ENCODE data around the gene RNASE1. TPM values are rescaled to one million over a fixed set of nuclear protein-coding genes. Genes with fewer than 3 reads are reported as not detected.

The RNASE1 gene
- total and polyA plus RNA-seq, 11 donors, result 127 to 654 (median 242) TPM

DNA sequence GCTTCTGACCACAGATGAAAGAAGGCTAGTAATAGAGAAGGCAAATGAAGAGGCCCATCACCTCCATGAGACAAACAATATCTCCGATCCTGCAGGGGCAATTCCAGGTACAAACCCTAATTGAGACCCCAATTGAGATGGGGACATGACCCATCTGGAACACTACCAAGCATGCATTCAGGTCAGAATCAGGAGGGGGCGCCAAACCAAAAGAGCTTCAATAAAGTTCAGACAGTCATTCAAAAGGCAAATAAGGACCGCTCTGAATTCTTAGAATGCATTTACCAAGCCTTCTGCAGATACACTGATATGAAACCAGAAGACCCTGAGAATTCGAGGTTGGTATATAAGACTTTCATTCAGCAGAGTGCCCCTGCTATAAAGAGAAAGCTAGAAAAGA lies 44.7 kb downstream of the RNASE1 start:
- ATAC-seq, result no peak
- intact Hi-C loops (cut with DNase I), result loop anchor here (2.0 to 10.0 kb wide), 9 partner anchors 43 to 99 kb away; partner anchors contain the start of gene RNASE1 (in 1 of the 10)
- no peaks in the 10 kb centered on the region for H3K27me3 ChIP-seq

DNA sequence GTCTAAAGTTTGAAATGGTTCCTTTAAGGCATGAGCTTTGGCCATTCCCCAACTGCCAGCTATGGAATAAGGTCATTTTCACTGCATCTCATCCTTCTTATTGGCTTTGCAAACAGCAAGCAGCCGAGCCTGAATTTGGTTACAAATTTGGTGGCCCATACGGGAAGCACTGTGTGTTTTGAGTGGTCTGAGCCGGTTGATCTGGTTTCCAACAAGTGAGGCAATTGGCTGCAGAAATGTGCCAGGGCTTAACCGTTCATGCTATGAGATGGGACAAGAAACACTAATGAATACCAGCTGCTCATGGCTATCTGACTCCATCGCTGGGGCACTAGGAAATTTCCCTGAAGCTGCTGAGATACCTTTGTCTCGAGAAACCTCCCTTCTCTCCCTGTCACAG lies 47.6 kb downstream of the RNASE1 start:
- H3K4me3 ChIP-seq, result no peak overlapping the region
- no peak for TF ChIP-seq POLR2A (IDR thresholded peaks at IDR 0.05)
- TF ChIP-seq CTCF (IDR thresholded peaks at IDR 0.05), result no peak
- no peaks in the 10 kb centered on the region for H3K27me3 ChIP-seq
- intact Hi-C loops (cut with DNase I), result loop anchor here in 8 of 10 donors (5.0 to 10.0 kb wide), 7 partner anchors 47 to 102 kb away; partner anchors contain the start of gene RNASE1 (in 1 of the 8)
- ATAC-seq (no peak), DNase-seq (no peak)
- no peaks in the 10 kb centered on the region for H3K36me3 ChIP-seq
- WGBS, 4 donors, result 65 to 83% (median 78%) methylated on average over 6 of the region's 6 CpGs
- H3K4me1 ChIP-seq, result peaks cover 0 to 7% (median 0%) of the 10 kb centered on the region in 12 donors
- H3K9me3 ChIP-seq, result peaks cover 0 to 26% (median 4%) of the 10 kb centered on the region in 12 donors
- no peak overlapping the region for H3K27ac ChIP-seq

More for the DNA sequence above, 44.7 kb downstream of the RNASE1 start:
- Histone ChIP-seq H3K4me1 (peaks cover 0 to 7% (median 0%) of the 10 kb centered on the region in 12 donors), H3K4me3 (no peak overlapping the region), H3K36me3 (no peaks in the 10 kb centered on the region), H3K9me3 (peaks cover 0 to 6% (median 0%) of the 10 kb centered on the region in 12 donors), H3K27ac (no peak overlapping the region)
- 57 to 72% (median 59%) methylated on average over 4 of the region's 4 CpGs for WGBS, 4 donors
- TF ChIP-seq POLR2A (IDR thresholded peaks at IDR 0.05) (no peak), CTCF (IDR thresholded peaks at IDR 0.05) (peak; percentile 32 to 60 (median 43))
- DNase-seq, result peak in 2 of 5 donors; percentile 28 to 33

DNA sequence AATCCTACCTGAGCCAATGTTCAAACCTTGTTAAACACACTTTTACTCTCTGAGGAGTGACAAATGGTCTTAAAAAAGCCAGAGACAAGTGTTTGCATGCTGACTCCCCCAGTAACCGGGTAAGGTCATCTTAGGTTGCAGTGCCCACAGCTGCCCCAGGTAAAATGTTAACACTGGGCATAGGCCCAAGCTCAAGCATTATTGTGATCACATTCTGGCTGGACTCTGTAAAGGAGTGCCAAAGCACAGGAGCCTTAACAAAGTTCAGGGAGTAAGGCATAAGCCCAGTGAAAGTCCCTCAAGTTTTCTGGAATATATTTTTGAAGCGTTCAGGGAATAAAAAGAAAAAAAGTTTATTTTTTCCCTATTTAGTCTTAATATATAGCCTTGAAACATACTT lies 48.3 kb downstream of the RNASE1 start:
- DNase-seq, result no peak
- H3K36me3 ChIP-seq, result no peaks in the 10 kb centered on the region
- H3K9me3 ChIP-seq, result peaks cover 0 to 26% (median 4%) of the 10 kb centered on the region in 12 donors
- peaks cover 0 to 7% (median 0%) of the 10 kb centered on the region in 12 donors for H3K4me1 ChIP-seq
- 60 to 69% (median 67%) methylated on average over 2 of the region's 2 CpGs for WGBS, 4 donors
- intact Hi-C loops (cut with DNase I), result loop anchor here in 2 of 10 donors (10.0 kb wide), 2 partner anchors 80 to 100 kb away; no protein-coding TSS in a partner anchor
- peak in 3 of 4 donors; percentile 63 to 77 (median 65) for ATAC-seq
- no peaks in the 10 kb centered on the region for H3K27me3 ChIP-seq
- H3K4me3 ChIP-seq, result no peak overlapping the region
- no peak overlapping the region for H3K27ac ChIP-seq
- no peak for TF ChIP-seq POLR2A (IDR thresholded peaks at IDR 0.05)
- no peak for TF ChIP-seq CTCF (IDR thresholded peaks at IDR 0.05)

- TF ChIP-seq CTCF (IDR thresholded peaks at IDR 0.05) (no peak), POLR2A (IDR thresholded peaks at IDR 0.05) (no peak)
- no peak for ATAC-seq
- Histone ChIP-seq H3K4me3 (no peak overlapping the region), H3K36me3 (no peaks in the 10 kb centered on the region), H3K4me1 (peaks cover 0 to 7% (median 0%) of the 10 kb centered on the region in 12 donors), H3K27me3 (no peaks in the 10 kb centered on the region), H3K27ac (no peak overlapping the region), H3K9me3 (peaks cover 0 to 26% (median 4%) of the 10 kb centered on the region in 12 donors)
- intact Hi-C loops (cut with DNase I), result loop anchor here in 2 of 10 donors (10.0 kb wide), 2 partner anchors 83 to 103 kb away; no protein-coding TSS in a partner anchor
- no peak for DNase-seq
- 84 to 98% (median 90%) methylated on average over 5 of the region's 5 CpGs for WGBS, 4 donors
Observed at GRCh38 chr14:20751963-20752562, 50.6 kb downstream of the RNASE1 start.
